Liver (tissue), 3 donors: ENCODE data around the gene CAMK1D.

ENCODE experiments used
- CTCF ChIP-seq: fragments of 150-350 bp; IDR thresholded peaks from 2 replicates; pipeline ENCODE4 v1.5.1; 2017; ENCODE audit warnings: improper control_type of control experiment, low read depth, low read length; ENCODE audit not compliant: missing input control
- HNF4G ChIP-seq: IDR thresholded peaks from 2 replicates; pipeline ENCODE4 v1.6.1; 2016; ENCODE audit warnings: antibody characterized with exemption
- RXRA ChIP-seq, 2 donors: IDR thresholded peaks; 2 replicates each; pipeline ENCODE4 v1.6.1; 2017 to 2018; ENCODE audit warnings: antibody characterized with exemption in 2 of 2, mild to moderate bottlenecking in 1 of 2
- SP1 ChIP-seq: IDR thresholded peaks from 2 replicates; pipeline ENCODE4 v1.6.1; 2018; ENCODE audit warnings: antibody characterized with exemption, mild to moderate bottlenecking
- TAF1 ChIP-seq: conservative IDR thresholded peaks from 2 replicates; pipeline ENCODE4 v1.6.1; 2016; ENCODE audit warnings: antibody characterized with exemption, mild to moderate bottlenecking
- donor health status: healthy.
- donor health status: healthy.

GRCh38 chr10:12501324-12501723, 152.0 kb downstream of the CAMK1D start:
- TF ChIP-seq CTCF (no peak), TAF1 (no peak), SP1 (no peak), RXRA (IDR thresholded peaks at IDR 0.05) (no peak), HNF4G (no peak)
